DOHH2 (cell line): Measurements from ENCODE around the gene OLFM4.

Experiments
- CTCF ChIP-seq: fragments of 200-600 bp; sonication (generic); IDR thresholded peaks from one replicate; pipeline ENCODE4 v1.5.1; 2014; ENCODE audit warnings: antibody characterized with exemption, mild to moderate bottlenecking, low read depth, low read length; ENCODE audit not compliant: poor library complexity, severe bottlenecking
- EZH2phosphoT487 ChIP-seq: fragments of 200-600 bp; sonication (generic); IDR thresholded peaks from 2 replicates; pipeline ENCODE4 v1.6.1; 2017; ENCODE audit warnings: borderline replicate concordance, mild to moderate bottlenecking, antibody characterized with exemption, low read length, moderate library complexity, mixed read lengths

GRCh38 chr13:53079691-53080090 is 51.1 kb downstream of the OLFM4 start:
- no peak for TF ChIP-seq CTCF
- no peak for TF ChIP-seq EZH2phosphoT487
